Measurements from ENCODE around the gene ATP6AP2.

DNA sequence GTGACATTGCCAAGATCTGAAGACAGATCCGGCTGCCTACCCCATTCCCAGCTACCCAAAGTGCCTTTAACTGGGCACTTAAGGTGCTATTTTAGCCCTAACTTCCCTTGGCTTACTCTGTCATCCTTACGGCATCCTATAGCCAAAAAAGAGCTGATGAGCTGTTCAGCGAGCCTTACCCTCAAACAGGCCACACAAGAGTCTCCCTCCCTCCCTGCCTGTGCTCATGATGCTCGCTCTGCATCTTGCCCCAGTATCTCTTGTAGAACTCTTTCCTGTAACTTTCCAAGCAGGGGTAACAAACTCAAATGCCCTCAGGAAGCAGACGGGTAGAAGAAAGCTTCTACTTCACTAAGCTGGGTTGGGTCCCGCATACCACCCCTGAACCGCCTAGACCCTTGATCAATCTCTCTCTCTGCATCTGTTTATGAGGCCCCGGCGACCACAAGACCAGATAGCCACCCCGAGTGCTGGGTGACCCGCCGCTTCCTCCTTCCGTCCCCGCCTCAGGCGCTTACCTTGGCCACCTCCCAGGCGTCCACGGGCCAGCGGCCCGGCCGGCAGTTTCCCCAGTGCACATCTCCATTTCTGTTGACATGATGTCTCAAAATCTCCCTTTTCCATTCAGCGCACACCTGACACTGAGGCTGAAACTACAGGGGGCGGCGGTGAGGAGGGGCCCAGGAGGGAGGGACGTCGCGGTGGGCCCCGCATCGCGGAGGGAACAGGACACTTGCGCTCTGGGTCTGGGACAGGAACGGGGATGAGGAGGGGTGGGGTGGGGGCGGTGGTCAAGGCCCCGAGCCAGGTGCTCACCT is 65.9 kb downstream of the ATP6AP2 start:
- TF ChIP-seq, protein P1, sequence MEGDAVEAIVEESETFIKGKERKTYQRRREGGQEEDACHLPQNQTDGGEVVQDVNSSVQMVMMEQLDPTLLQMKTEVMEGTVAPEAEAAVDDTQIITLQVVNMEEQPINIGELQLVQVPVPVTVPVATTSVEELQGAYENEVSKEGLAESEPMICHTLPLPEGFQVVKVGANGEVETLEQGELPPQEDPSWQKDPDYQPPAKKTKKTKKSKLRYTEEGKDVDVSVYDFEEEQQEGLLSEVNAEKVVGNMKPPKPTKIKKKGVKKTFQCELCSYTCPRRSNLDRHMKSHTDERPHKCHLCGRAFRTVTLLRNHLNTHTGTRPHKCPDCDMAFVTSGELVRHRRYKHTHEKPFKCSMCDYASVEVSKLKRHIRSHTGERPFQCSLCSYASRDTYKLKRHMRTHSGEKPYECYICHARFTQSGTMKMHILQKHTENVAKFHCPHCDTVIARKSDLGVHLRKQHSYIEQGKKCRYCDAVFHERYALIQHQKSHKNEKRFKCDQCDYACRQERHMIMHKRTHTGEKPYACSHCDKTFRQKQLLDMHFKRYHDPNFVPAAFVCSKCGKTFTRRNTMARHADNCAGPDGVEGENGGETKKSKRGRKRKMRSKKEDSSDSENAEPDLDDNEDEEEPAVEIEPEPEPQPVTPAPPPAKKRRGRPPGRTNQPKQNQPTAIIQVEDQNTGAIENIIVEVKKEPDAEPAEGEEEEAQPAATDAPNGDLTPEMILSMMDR (conservative IDR thresholded peaks at IDR 0.05; ENCODE audit: low read depth, low read length), result no peak
- no peak for TF ChIP-seq EZH2 (IDR thresholded peaks at IDR 0.05; ENCODE audit: low read length, unreplicated experiment)

Data from PC-3 (cell line).